Mammary epithelial cell (primary cell): Measurements from ENCODE around the gene GRIN2C.
A peak's percentile ranks its signal among the peaks of the same experiment; 100 is the strongest.

Source experiments
- CTCF ChIP-seq, 2 donors: IDR thresholded peaks in 1 of 2; conservative IDR thresholded peaks in 1 of 2; 2 replicates each; pipeline ENCODE4 v1.5.1; 2011 to 2012; ENCODE audit warnings: inconsistent platforms in 2 of 2, low read length in 2 of 2, mild to moderate bottlenecking in 2 of 2, control low read depth in 1 of 2, low read depth in 1 of 2; ENCODE audit not compliant: insufficient read depth in 1 of 2; ENCODE audit errors: extremely low read depth in 1 of 2
- EZH2 ChIP-seq: IDR thresholded peaks from 2 replicates; pipeline ENCODE4 v1.6.1; 2012; ENCODE audit warnings: low read length, inconsistent platforms, borderline replicate concordance

GRCh38 chr17:74842599-74843351 lies 16.9 kb downstream of the GRIN2C start:
- TF ChIP-seq CTCF (conservative IDR thresholded peaks at IDR 0.05 in 1 of 2, IDR thresholded peaks at IDR 0.05 in 1 of 2; ENCODE audit: extremely low read depth in 1 of 2, insufficient read depth in 1 of 2, low read depth in 1 of 2, low read length in 2 of 2) (peak; percentile 13 to 54), EZH2 (no peak)
